KBM-7 (cell line): ENCODE measurements around the gene DKK2.
A peak's percentile ranks its signal among the peaks of the same experiment; 100 is the strongest.
"Not testable (repeated sequence)": the region's sequence is repeated elsewhere in the genome, so short reads cannot be mapped to it uniquely, and the experiment has no call there.

Source experiments
- DNase-seq: peaks from one replicate; pipeline ENCODE4 v3.0.0-alpha.2; 2015
- in situ Hi-C: fragments of 300-500 bp; cut with MboI; formaldehyde crosslinking; loops from 2 replicates; pipeline ENCODE4 v1.14.3; 2020; ENCODE audit warnings: low sequenced_read_pairs, low pct_unique_long_range_greater_than_20kb, mixed read lengths

The DKK2 gene

DNA sequence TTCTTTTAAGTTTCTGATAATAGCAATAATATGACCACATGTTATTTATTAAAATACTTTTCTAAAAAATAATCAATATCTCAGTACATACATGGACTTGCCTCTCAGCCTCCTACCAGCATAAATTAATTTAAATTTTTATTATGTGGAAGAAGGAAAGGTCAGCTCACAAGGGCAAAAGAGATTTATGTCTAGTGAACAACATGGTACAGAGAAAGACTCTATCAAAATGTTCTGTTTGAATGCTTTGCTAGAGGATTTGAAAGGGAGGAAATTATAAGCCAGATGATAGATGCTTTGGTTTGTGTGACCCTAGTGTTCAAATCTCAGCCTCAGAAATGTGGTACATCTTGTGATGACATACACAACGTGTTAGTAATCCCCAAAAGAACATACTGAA, 94.3 kb downstream of the DKK2 start:
- in situ Hi-C loops = no loop called here
- no peak for DNase-seq

DNA sequence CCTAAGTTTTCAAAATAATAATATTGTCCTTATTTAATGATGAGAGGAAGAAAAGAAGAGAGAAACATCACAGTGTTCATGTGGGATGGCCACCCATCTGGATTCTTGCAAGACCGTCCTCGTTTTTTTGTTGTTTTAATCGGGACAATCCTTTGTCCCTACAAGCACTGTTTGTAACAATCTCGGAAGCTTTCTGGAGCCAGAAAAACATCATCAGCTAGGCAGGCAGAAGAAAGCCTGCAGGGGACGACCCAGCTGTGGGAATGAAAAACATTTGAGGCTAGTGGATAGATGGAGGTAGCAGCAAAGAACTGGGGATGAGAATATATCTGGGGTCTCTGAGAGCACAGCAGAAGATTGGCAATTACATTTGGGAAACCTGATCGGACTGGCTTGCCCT, 105.6 kb downstream of the DKK2 start:
- in situ Hi-C loops = no loop called here
- DNase-seq = no peak

DNA sequence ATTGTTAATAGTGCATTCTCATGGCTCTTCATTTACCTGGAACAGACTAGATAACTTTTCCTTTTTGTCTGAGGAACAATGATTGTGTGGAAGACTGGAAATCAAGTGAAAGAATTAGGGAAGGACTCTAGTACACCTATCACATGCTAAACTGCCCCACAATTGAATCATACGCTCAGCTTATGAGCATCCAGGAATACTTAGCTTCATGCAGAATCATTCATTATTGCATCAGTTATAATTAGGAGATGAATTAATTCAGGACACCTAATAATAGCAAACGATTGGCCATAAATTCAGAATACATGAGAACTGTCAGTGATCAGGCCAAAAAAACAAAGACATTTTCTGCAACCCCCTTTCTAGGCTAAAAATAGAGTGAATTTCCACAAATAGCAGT, 106.9 kb downstream of the DKK2 start:
- no peak for DNase-seq
- in situ Hi-C loops = no loop called here

DNA sequence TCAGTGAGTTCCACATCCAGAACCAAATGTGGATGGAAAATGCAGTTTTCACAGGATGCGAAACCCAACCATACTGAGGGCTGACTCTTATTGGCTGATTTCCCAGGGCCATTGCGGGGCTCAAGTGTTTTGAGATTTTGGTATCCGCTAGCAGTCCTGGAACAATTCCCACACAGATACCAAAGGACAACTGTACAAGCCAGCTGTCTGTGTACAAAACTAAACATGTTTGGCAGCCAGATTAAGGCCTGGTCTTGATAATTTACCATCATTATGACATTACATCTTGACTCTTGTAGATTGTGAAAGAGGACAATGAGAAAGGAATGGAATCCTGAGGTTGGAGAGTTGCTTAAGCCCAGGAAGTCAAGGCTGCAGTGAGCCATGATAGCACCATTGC, 121.9 kb downstream of the DKK2 start:
- in situ Hi-C loops = no loop called here
- no peak for DNase-seq

DNA sequence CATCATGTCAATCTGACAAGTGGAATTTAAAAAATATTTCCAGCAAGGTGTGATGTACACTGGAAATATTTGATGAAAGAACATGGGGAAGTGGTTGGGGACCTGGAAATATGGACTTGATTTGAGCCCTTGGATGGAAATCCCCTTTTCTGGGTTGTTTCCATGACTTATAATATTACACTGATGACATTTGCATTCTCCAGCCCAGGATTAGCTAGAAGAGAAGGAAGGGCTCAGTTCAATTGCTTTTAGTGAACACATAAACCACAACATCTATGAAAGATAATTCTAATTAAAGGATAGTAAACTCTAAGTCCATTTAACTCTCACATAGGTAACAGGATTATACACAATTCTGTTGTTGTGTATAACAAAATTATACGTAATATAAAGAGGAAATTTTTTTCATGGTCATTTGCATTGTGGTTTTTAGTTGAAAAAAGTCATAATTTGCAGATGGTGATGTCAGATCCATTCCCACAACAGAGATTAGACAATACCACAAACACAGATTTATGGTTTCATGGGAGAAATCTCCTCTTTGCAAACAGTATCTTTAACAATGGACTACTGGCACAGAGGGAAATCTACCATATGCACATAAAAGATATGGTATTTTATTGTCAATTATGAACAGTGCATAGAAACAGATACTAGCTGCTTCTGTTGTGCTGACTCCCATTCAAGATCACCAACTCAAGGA, 126.5 kb downstream of the DKK2 start:
- in situ Hi-C loops = no loop called here
- DNase-seq = no peak

DNA sequence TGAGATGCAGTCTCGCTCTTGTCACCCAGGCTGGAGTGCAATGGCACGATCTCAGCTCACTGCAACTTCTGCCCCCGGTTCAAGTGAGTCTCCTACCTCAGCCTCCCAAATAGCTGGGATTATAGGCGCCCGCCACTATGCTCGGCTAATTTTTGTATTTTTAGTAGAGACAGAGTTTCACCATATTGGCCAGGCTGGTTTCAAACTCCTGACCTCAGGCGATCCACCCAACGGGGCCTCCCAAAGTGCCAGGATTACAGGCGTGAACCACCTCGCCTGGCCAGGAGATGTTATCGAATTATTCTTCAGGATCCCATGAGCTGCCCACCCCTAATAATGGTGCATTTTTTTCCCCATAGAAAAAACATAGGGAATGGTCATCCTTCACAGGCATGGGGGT, 128.1 kb downstream of the DKK2 start:
- DNase-seq, in situ Hi-C loops: not testable (repeated sequence)

DNA sequence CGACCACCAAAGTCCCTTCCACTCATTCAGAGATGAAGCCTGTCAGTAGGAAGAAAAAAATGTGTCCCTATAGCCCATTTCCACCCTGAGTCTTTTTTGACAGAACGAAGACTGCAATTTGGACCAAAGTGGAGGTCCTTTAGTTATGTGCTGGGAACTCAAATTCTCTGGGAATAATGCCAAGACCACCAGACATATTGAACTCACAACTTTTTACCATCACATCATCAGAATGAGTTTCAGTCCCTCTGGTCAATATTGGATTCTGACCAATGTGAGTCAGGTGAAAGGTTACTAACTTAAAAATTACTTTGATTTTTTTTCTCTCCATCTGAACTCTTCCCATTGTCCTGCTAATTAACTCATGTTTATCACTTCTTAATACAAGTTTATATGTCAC, 128.9 kb downstream of the DKK2 start:
- no peak for DNase-seq
- in situ Hi-C loops = no loop called here

DNA sequence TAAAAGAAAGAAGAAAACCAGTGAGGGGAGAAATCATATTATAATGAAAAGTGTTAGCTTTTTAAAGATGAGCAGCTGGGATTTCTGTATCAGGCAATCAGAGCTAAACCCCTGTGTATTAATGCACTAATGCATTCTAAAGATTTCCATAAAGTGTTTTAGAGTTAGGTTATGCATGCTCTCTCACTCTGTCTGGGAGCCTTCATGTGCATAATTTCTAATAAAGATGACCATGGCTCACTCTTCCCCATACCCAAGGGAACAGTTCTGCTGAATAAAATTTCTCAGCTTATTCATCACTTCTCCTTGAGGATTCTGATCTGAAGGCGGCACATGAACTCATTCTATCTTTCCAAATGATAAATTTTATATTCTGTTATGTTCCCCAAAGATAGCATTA, 129.4 kb downstream of the DKK2 start:
- in situ Hi-C loops = no loop called here
- DNase-seq = no peak

DNA sequence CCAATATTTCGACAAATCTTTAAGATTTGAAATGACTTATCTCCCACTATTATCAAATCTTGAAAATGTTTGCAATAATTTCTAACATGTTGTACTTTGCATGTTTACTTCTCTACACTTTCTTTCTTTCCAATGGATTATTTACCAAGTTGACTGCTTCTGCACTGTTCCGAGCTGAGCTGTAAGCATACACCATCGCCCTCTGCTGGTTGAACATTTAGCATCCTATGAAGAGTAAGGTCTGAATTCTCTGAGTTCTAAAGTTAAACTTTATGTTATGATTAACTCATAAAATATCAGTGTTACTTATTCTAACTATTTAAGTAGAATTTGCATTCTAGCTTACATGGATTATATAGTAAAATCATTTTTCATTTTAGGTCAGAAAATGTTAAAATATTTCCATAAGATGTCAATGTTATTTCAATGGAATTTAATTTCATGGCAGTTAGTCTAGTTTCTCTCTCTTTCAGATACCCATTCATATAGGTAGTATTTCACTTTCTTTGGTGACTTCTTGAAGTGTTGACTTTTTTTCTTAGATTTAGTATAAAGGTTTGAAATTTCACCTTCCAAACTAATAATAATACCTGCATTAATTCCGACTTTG, 137.4 kb downstream of the DKK2 start:
- DNase-seq = peak; percentile 49
- in situ Hi-C loops = no loop called here

DNA sequence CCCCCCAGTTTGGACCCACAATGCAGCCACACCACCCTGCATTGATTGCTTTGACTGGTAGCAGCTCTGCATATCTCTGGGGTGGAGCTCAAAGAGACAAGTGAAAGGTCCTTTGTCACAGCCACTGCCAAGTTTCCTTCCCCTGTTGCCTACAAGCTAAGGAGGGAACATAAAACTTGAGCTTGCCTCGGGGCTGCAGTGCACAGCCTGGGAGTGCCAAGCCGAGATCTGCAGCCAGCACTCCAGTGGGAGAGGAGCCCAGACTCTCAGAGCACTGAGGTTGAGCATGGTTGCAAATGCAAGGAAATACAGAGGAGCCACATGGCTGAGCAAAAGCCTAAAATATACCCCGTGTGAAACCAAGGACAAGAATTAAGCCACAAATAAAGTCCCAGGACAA, 142.2 kb downstream of the DKK2 start:
- no peak for DNase-seq
- in situ Hi-C loops = no loop called here

DNA sequence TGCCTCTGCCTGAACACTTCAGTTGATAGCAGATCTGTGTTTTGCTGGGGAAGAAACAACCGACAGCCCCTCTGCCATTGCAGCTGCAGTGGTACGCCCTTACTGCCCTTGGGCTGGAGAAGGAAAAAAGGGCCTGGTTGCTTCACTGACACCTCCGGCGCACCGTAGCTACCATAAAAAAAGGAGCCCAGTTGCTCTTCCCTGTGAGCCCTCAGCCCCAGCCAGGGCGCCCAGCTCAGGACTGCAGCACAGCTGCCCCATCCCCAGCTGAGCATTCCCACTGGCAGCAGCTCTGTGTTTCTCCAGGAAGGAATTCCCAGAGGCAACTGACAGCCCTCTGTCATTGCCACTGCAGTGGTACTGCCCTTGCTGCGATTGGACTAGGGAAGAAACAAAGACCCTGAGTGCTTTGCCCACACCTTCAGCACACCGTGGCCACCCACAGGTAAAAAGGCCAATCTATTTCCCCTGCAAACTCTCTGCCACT, 142.7 kb downstream of the DKK2 start:
- in situ Hi-C loops = no loop called here
- no peak for DNase-seq

DNA sequence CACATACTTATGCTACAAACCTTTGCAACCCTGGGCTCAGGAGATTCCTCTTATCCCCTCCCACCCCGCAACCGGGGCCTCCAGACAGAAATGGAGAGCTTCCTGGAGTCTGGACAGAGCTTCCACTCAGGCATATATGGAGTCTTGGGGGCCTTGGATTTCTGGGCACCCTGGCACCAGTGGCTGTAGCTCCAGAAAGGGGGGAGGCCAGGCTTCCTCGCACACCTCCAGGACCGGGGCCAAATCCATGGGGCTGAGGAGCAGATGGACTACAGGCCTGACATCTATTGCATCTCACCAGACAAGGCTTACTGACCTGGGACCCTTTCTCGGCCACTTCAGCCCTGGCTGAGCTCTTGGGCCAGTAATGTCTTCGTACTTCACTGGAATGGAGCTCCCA, 143.3 kb downstream of the DKK2 start:
- in situ Hi-C loops = no loop called here
- no peak for DNase-seq

DNA sequence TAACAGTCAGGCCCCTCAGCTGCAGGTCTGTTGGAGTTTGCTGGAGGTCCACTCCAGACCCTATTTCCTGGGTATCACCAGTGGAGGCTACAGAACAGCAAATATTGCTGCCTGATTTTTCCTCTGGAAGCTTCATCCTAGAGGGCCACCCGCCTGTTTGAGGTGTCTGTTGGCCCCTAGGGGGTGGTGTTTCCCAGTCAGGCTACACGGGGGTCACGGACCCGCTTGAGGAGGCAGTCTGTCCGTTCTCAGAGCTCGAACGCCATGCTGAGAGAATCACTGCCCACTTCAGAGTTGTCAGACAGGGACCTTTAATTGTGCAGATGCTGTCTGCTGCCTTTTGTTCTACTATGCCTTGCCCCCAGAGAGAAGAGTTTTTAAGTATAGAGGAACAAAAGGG, 160.8 kb downstream of the DKK2 start:
- no peak for DNase-seq
- in situ Hi-C loops = no loop called here
